IPS DF 6.9 (cell line): ENCODE results near the gene ALX1.
"Not testable (repeated sequence)": the region's sequence is repeated elsewhere in the genome, so short reads cannot be mapped to it uniquely, and the experiment has no call there.

Experiments used
- DNase-seq: peaks from one replicate; pipeline ENCODE4 v3.0.0-alpha.2; 2013; ENCODE audit warnings: low read depth, low spot score
- H3K27ac ChIP-seq: one replicate; pipeline ENCODE4 v1.5.1; 2013; ENCODE audit warnings: low read length, control low read depth
- H3K27me3 ChIP-seq: 2 replicates; pipeline ENCODE4 v1.6.1; 2013; ENCODE audit warnings: mild to moderate bottlenecking, low read length; ENCODE audit not compliant: control insufficient read depth, insufficient read depth
- H3K36me3 ChIP-seq: 2 replicates; pipeline ENCODE4 v1.6.1; 2013; ENCODE audit warnings: low read length; ENCODE audit not compliant: control insufficient read depth, insufficient read depth
- H3K4me1 ChIP-seq: 2 replicates; pipeline ENCODE4 v1.6.1; 2013; ENCODE audit warnings: low read length; ENCODE audit not compliant: control insufficient read depth, insufficient read depth
- H3K4me3 ChIP-seq: 2 replicates; pipeline ENCODE4 v1.5.1; 2013; ENCODE audit warnings: mild to moderate bottlenecking, low read length
- H3K9me3 ChIP-seq: 2 replicates; pipeline ENCODE4 v1.6.1; 2013; ENCODE audit warnings: low read length, inconsistent platforms; ENCODE audit not compliant: control insufficient read depth, insufficient read depth
- WGBS: extraction: QIAGEN DNeasy Blood & Tissue Kit; methylation state at CpG from one replicate; pipeline ENCODE4 v1.1.7; 2013; ENCODE audit warnings: mixed read lengths, missing lambda C conversion rate; ENCODE audit not compliant: insufficient read length, insufficient coverage; 5-methylcytosine and 5-hydroxymethylcytosine counted together

The ALX1 gene

DNA sequence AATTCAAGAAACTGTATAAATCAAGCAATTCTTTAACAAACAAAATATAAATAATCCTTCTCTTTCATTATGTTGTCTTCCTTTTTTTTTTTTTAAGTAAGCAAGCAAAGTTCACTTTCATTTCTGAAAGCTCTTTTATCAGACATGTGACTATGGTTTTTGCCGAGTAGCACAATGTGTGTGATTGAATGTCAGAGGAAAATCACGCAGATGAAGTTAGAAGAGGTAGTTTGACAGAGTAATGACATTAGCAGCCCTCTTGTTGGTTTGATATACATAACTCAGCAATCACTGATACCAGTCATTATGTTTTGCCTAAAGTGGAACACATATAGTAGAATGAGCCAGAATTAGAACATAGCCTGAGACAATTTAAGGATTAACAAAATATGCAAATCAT is 19.0 kb downstream of the ALX1 start:
- no peaks in the 10 kb centered on the region for H3K27me3 ChIP-seq
- no peaks in the 10 kb centered on the region for H3K4me1 ChIP-seq
- H3K9me3 ChIP-seq, result no peaks in the 10 kb centered on the region
- no peak for DNase-seq
- no peaks in the 10 kb centered on the region for H3K36me3 ChIP-seq
- no peak overlapping the region for H3K27ac ChIP-seq
- WGBS, result no CpG with 5 or more reads among the region's 2 CpGs
- H3K4me3 ChIP-seq, result no peak overlapping the region

GRCh38 chr12:85301051-85301450 is 21.0 kb downstream of the ALX1 start:
- Histone ChIP-seq H3K9me3 (no peaks in the 10 kb centered on the region), H3K27me3 (no peaks in the 10 kb centered on the region), H3K36me3 (no peaks in the 10 kb centered on the region), H3K27ac (no peak overlapping the region), H3K4me1 (no peaks in the 10 kb centered on the region), H3K4me3 (no peak overlapping the region)
- DNase-seq, result no peak
- WGBS, result no CpG with 5 or more reads among the region's 7 CpGs

GRCh38 chr12:85308374-85308773 is 28.4 kb downstream of the ALX1 start:
- no CpG with 5 or more reads among the region's 5 CpGs for WGBS
- DNase-seq, result no peak
- no peak overlapping the region for H3K4me3 ChIP-seq
- no peaks in the 10 kb centered on the region for H3K36me3 ChIP-seq
- H3K27ac ChIP-seq, result no peak overlapping the region
- no peaks in the 10 kb centered on the region for H3K4me1 ChIP-seq
- H3K9me3 ChIP-seq, result no peaks in the 10 kb centered on the region
- H3K27me3 ChIP-seq, result no peaks in the 10 kb centered on the region

DNA sequence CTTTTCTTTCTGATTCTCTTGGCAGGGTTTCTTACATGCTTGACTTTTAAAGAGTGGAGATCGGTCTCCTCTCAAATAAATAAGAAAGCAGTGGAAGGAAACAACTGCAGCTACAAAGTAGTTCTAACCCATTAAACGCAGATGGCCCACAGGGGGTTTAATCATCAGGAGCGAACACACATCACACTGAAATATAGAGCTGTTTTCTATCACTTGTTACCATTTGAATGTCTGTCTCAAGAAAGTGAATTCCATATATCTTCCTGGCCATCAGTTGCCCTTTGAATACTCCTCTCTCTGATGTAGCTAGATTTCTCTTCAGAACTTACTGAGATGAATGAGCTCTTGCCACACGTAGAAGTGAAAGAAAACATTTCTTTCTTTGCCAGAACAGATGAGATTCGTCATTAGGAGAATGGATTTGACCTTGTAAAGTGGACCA is 29.1 kb downstream of the ALX1 start:
- no peak overlapping the region for H3K4me3 ChIP-seq
- no peak for DNase-seq
- H3K36me3 ChIP-seq, result no peaks in the 10 kb centered on the region
- H3K27me3 ChIP-seq, result no peaks in the 10 kb centered on the region
- H3K27ac ChIP-seq, result no peak overlapping the region
- WGBS, result no CpG with 5 or more reads among the region's 5 CpGs
- H3K9me3 ChIP-seq, result no peaks in the 10 kb centered on the region
- H3K4me1 ChIP-seq, result no peaks in the 10 kb centered on the region

- Histone ChIP-seq H3K36me3 (no peaks in the 10 kb centered on the region), H3K4me3 (no peak overlapping the region), H3K4me1 (no peaks in the 10 kb centered on the region), H3K27ac (no peak overlapping the region), H3K27me3 (no peaks in the 10 kb centered on the region), H3K9me3 (no peaks in the 10 kb centered on the region)
- DNase-seq, result no peak
- WGBS, result no CpG with 5 or more reads among the region's 3 CpGs
Observed at GRCh38 chr12:85310025-85310424, 30.0 kb downstream of the ALX1 start.

- Histone ChIP-seq H3K4me1 (no peaks in the 10 kb centered on the region), H3K4me3 (no peak overlapping the region), H3K36me3 (no peaks in the 10 kb centered on the region), H3K9me3 (no peaks in the 10 kb centered on the region), H3K27me3 (no peaks in the 10 kb centered on the region), H3K27ac (no peak overlapping the region)
- no CpG with 5 or more reads among the region's 2 CpGs for WGBS
- DNase-seq, result no peak
Observed at GRCh38 chr12:85310456-85311076, 30.5 kb downstream of the ALX1 start.

GRCh38 chr12:85317866-85318636 is 38.0 kb downstream of the ALX1 start:
- H3K4me1 ChIP-seq, H3K27me3 ChIP-seq, H3K27ac ChIP-seq, H3K9me3 ChIP-seq, H3K36me3 ChIP-seq, DNase-seq: not testable (repeated sequence)
- H3K4me3 ChIP-seq, result peak overlapping the region; percentile 35; the same call in 1 of the 2 replicates
- WGBS, result no CpG with 5 or more reads among the region's 33 CpGs

GRCh38 chr12:85322715-85323114 is 42.7 kb downstream of the ALX1 start:
- H3K27me3 ChIP-seq, result no peaks in the 10 kb centered on the region
- no CpG with 5 or more reads among the region's 2 CpGs for WGBS
- H3K4me3 ChIP-seq, result no peak overlapping the region
- no peak overlapping the region for H3K27ac ChIP-seq
- no peak for DNase-seq
- H3K9me3 ChIP-seq, result no peaks in the 10 kb centered on the region
- no peaks in the 10 kb centered on the region for H3K36me3 ChIP-seq
- no peaks in the 10 kb centered on the region; the same call in 1 of the 2 replicates for H3K4me1 ChIP-seq

GRCh38 chr12:85325442-85325841 is 45.4 kb downstream of the ALX1 start:
- H3K36me3 ChIP-seq, result no peaks in the 10 kb centered on the region
- no peak overlapping the region for H3K4me3 ChIP-seq
- H3K27ac ChIP-seq, result no peak overlapping the region
- DNase-seq, result no peak
- H3K9me3 ChIP-seq, result no peaks in the 10 kb centered on the region
- no CpG with 5 or more reads among the region's 2 CpGs for WGBS
- H3K4me1 ChIP-seq, result no peaks in the 10 kb centered on the region; the same call in 1 of the 2 replicates
- H3K27me3 ChIP-seq, result no peaks in the 10 kb centered on the region

GRCh38 chr12:85329913-85330312 is 49.9 kb downstream of the ALX1 start:
- H3K27ac ChIP-seq, result no peak overlapping the region
- H3K9me3 ChIP-seq, result no peaks in the 10 kb centered on the region
- no peaks in the 10 kb centered on the region for H3K36me3 ChIP-seq
- no peaks in the 10 kb centered on the region for H3K27me3 ChIP-seq
- no peaks in the 10 kb centered on the region; the same call in 1 of the 2 replicates for H3K4me1 ChIP-seq
- DNase-seq, result no peak
- no CpG with 5 or more reads among the region's 2 CpGs for WGBS
- H3K4me3 ChIP-seq, result no peak overlapping the region
